HG02623 (cell line): ENCODE measurements around the gene ZDHHC23.

Source experiments
- ATAC-seq: cut with Tn5 transposase; IDR thresholded peaks from one replicate; pipeline ENCODE4 v1.9.1; 2021; ENCODE audit warnings: moderate library complexity; ENCODE audit not compliant: unreplicated experiment

Gene ZDHHC23

GRCh38 chr3:113947372-113948014, at the start of gene ZDHHC23:
TSS of gene ZDHHC23 (plus strand) at chr3:113948013. CDS start at chr3:113948803, 790 bp downstream.
- ATAC-seq, result peak; percentile 78

- no peak for ATAC-seq
Observed at GRCh38 chr3:113898892-113899291, 48.9 kb upstream of the ZDHHC23 start.

GRCh38 chr3:113906568-113907140, 41.2 kb upstream of the ZDHHC23 start:
- ATAC-seq, result no peak

- no peak for ATAC-seq
Observed at GRCh38 chr3:113908133-113908532, 39.7 kb upstream of the ZDHHC23 start.

GRCh38 chr3:113910966-113911365, 36.8 kb upstream of the ZDHHC23 start:
- no peak for ATAC-seq

GRCh38 chr3:113912552-113913236, 35.1 kb upstream of the ZDHHC23 start:
- peak; percentile 97 for ATAC-seq

- no peak for ATAC-seq
Observed at GRCh38 chr3:113914646-113915045, 33.2 kb upstream of the ZDHHC23 start.

- ATAC-seq, result no peak
Observed at GRCh38 chr3:113927556-113927955, 20.3 kb upstream of the ZDHHC23 start.

GRCh38 chr3:113946831-113947230, 982 bp upstream of the ZDHHC23 start:
- ATAC-seq, result no peak

- ATAC-seq, result peak; percentile 39
Observed at GRCh38 chr3:113948015-113948917, 453 bp downstream of the ZDHHC23 start.

GRCh38 chr3:113952921-113953320, 5.1 kb downstream of the ZDHHC23 start:
- ATAC-seq, result no peak

- no peak for ATAC-seq
Observed at GRCh38 chr3:113953677-113954076, 5.9 kb downstream of the ZDHHC23 start.

- no peak for ATAC-seq
Observed at GRCh38 chr3:113954091-113954685, 6.4 kb downstream of the ZDHHC23 start.

GRCh38 chr3:113963879-113964278, 16.1 kb downstream of the ZDHHC23 start:
- no peak for ATAC-seq

- no peak for ATAC-seq
Observed at GRCh38 chr3:113966172-113966571, 18.4 kb downstream of the ZDHHC23 start.

GRCh38 chr3:113968986-113969385, 21.2 kb downstream of the ZDHHC23 start:
- no peak for ATAC-seq

- ATAC-seq, result no peak
Observed at GRCh38 chr3:113977822-113978221, 30.0 kb downstream of the ZDHHC23 start.

GRCh38 chr3:113979916-113980315, 32.1 kb downstream of the ZDHHC23 start:
- no peak for ATAC-seq

GRCh38 chr3:113981803-113982202, 34.0 kb downstream of the ZDHHC23 start:
- no peak for ATAC-seq

GRCh38 chr3:113983544-113983943, 35.7 kb downstream of the ZDHHC23 start:
- no peak for ATAC-seq

GRCh38 chr3:113985541-113985940, 37.7 kb downstream of the ZDHHC23 start:
- ATAC-seq, result peak; percentile 64
